GM19351 (cell line): ENCODE results near the gene TREML4.

Source experiments
- ATAC-seq: cut with Tn5 transposase; IDR thresholded peaks from one replicate; pipeline ENCODE4 v1.9.1; 2021; ENCODE audit warnings: mild to moderate bottlenecking, moderate library complexity; ENCODE audit not compliant: unreplicated experiment

The TREML4 gene

GRCh38 chr6:41280381-41281057, 52.4 kb downstream of the TREML4 start:
- no peak for ATAC-seq

GRCh38 chr6:41283600-41283999, 55.5 kb downstream of the TREML4 start:
- ATAC-seq, result no peak

GRCh38 chr6:41284726-41285125, 56.6 kb downstream of the TREML4 start:
- no peak for ATAC-seq

- no peak for ATAC-seq
Measured at GRCh38 chr6:41286544-41287346, 58.6 kb downstream of the TREML4 start, which contains the start of gene TREM1. Gene TREM1, minus strand, starts transcription at chr6:41286682. Its CDS starts 27 bp downstream, at chr6:41286655.

- ATAC-seq, result peak; percentile 89
Measured at GRCh38 chr6:41288030-41288753, 60.0 kb downstream of the TREML4 start.
